Activated CD8-positive, alpha-beta T cell treated with anti-CD3 and anti-CD28 coated beads for 36 hours (primary cell): ENCODE data around the gene ARMC9. TPM values are rescaled to one million over a fixed set of nuclear protein-coding genes. Genes with fewer than 3 reads are reported as not detected.

ENCODE experiments used
- ATAC-seq: fragments of 200-7000 bp; cut with Tn5 transposase; one replicate; pipeline ENCODE4 v1.10.0; 2021; ENCODE audit warnings: mild to moderate bottlenecking, moderate library complexity
- CTCF ChIA-PET: fragments of 350-600 bp; sonication (Branson Sonifier 250); formaldehyde crosslinking; loops from one replicate; lab custom pipeline; 2021; ENCODE audit warnings: antibody characterized with exemption; lab: Charles Lee
- POLR2A ChIA-PET: fragments of 350-600 bp; sonication (Branson Sonifier 250); formaldehyde crosslinking; loops from one replicate; lab custom pipeline; 2021; ENCODE audit warnings: antibody characterized with exemption; lab: Charles Lee
- DNase-seq: peaks from one replicate; pipeline ENCODE4 v3.0.0-alpha.2; 2020
- H3K27ac Mint-ChIP-seq: one replicate; pipeline ENCODE4 v1.8.0; 2021; ENCODE audit warnings: mild to moderate bottlenecking, mixed read lengths
- H3K27me3 Mint-ChIP-seq: one replicate; pipeline ENCODE4 v1.8.0; 2021; ENCODE audit warnings: mixed read lengths
- H3K36me3 Mint-ChIP-seq: one replicate; pipeline ENCODE4 v1.8.0; 2021; ENCODE audit warnings: low read depth, mixed read lengths
- H3K4me1 Mint-ChIP-seq: one replicate; pipeline ENCODE4 v1.8.0; 2021; ENCODE audit warnings: low read depth, mixed read lengths
- H3K4me3 Mint-ChIP-seq: one replicate; pipeline ENCODE4 v1.8.0; 2021; ENCODE audit warnings: mild to moderate bottlenecking, moderate library complexity, mixed read lengths
- H3K9me3 Mint-ChIP-seq: one replicate; pipeline ENCODE4 v1.8.0; 2021; ENCODE audit warnings: mixed read lengths
- intact Hi-C: fragments of 100-400 bp; cut with micrococcal nuclease; formaldehyde crosslinking; loops from one replicate; pipeline ENCODE4 v1.10.0; 2022
- total RNA-seq, 2 experiments: library from RNA; stranded (reverse); gene quantifications; one replicate each; pipeline ENCODE4 v1.2.3, GENCODE V29; 2021
- TF ChIP-seq, protein P1 (sequence below): fragments of 200-600 bp; IDR thresholded peaks from one replicate; pipeline ENCODE4 v1.8.0; 2022; ENCODE audit warnings: antibody characterized with exemption, mild to moderate bottlenecking

Gene ARMC9
- total RNA-seq, 2 experiments from 2014 or later = 2.0 to 2.2 TPM

- ChIA-PET POLR2A (interaction anchor here (2.5 kb wide), 1 partner anchor 42 kb away, joined by 9 read pairs; no protein-coding TSS in a partner anchor), CTCF (interaction anchor here (1.0 to 3.4 kb wide), 15 partner anchors 9 to 308 kb away, joined by 3 to 29 read pairs (median 5); no protein-coding TSS in a partner anchor)
- TF ChIP-seq, protein P1, sequence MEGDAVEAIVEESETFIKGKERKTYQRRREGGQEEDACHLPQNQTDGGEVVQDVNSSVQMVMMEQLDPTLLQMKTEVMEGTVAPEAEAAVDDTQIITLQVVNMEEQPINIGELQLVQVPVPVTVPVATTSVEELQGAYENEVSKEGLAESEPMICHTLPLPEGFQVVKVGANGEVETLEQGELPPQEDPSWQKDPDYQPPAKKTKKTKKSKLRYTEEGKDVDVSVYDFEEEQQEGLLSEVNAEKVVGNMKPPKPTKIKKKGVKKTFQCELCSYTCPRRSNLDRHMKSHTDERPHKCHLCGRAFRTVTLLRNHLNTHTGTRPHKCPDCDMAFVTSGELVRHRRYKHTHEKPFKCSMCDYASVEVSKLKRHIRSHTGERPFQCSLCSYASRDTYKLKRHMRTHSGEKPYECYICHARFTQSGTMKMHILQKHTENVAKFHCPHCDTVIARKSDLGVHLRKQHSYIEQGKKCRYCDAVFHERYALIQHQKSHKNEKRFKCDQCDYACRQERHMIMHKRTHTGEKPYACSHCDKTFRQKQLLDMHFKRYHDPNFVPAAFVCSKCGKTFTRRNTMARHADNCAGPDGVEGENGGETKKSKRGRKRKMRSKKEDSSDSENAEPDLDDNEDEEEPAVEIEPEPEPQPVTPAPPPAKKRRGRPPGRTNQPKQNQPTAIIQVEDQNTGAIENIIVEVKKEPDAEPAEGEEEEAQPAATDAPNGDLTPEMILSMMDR = no peak
- Mint-ChIP-seq H3K4me1 (peaks cover 12% of the 10 kb centered on the region), H3K27me3 (peaks cover 25% of the 10 kb centered on the region), H3K36me3 (peaks cover 2% of the 10 kb centered on the region), H3K9me3 (peaks cover 13% of the 10 kb centered on the region), H3K4me3 (no peak overlapping the region), H3K27ac (no peak overlapping the region)
- intact Hi-C loops = loop anchor here (5.0 to 10.0 kb wide), 2 partner anchors 116 to 184 kb away; no protein-coding TSS in a partner anchor
- ATAC-seq (no peak), DNase-seq (no peak)
These were observed 212.8 kb downstream of the ARMC9 start for GRCh38 chr2:231411237-231411636.

GRCh38 chr2:231411831-231412617 is 213.6 kb downstream of the ARMC9 start:
- DNase-seq (peak; percentile 88), ATAC-seq (peak; percentile 99)
- TF ChIP-seq, protein P1 = peak; percentile 85
- intact Hi-C loops = loop anchor here (5.0 to 10.0 kb wide), 2 partner anchors 117 to 185 kb away; no protein-coding TSS in a partner anchor
- Mint-ChIP-seq H3K4me3 (peak overlapping the region; percentile 50), H3K9me3 (peaks cover 13% of the 10 kb centered on the region), H3K27ac (no peak overlapping the region), H3K27me3 (peaks cover 25% of the 10 kb centered on the region), H3K4me1 (peaks cover 6% of the 10 kb centered on the region), H3K36me3 (peaks cover 2% of the 10 kb centered on the region)
- ChIA-PET POLR2A (interaction anchor here (0.7 to 2.5 kb wide), 3 partner anchors 17 to 41 kb away, joined by 3 to 9 read pairs (median 3); no protein-coding TSS in a partner anchor), CTCF (interaction anchor here (0.6 to 3.4 kb wide), 26 partner anchors 8 to 551 kb away, joined by 3 to 29 read pairs (median 3); no protein-coding TSS in a partner anchor)

- no peak for ATAC-seq
- TF ChIP-seq, protein P1 = peak; percentile 18
- peaks cover 6% of the 10 kb centered on the region for H3K4me1 Mint-ChIP-seq
- POLR2A ChIA-PET = interaction anchor here (0.7 to 2.5 kb wide), 3 partner anchors 17 to 41 kb away, joined by 3 to 9 read pairs (median 3); no protein-coding TSS in a partner anchor
- no peak for DNase-seq
- no peak overlapping the region for H3K27ac Mint-ChIP-seq
- intact Hi-C loops = loop anchor here (5.0 to 10.0 kb wide), 2 partner anchors 118 to 185 kb away; no protein-coding TSS in a partner anchor
- H3K4me3 Mint-ChIP-seq = peak overlapping the region; percentile 22
- H3K9me3 Mint-ChIP-seq = peaks cover 13% of the 10 kb centered on the region
- peaks cover 2% of the 10 kb centered on the region for H3K36me3 Mint-ChIP-seq
- CTCF ChIA-PET = interaction anchor here (0.6 to 3.4 kb wide), 22 partner anchors 10 to 552 kb away, joined by 3 to 29 read pairs (median 3); no protein-coding TSS in a partner anchor
- peaks cover 25% of the 10 kb centered on the region for H3K27me3 Mint-ChIP-seq
These were observed 214.2 kb downstream of the ARMC9 start for GRCh38 chr2:231412618-231412963.

DNA sequence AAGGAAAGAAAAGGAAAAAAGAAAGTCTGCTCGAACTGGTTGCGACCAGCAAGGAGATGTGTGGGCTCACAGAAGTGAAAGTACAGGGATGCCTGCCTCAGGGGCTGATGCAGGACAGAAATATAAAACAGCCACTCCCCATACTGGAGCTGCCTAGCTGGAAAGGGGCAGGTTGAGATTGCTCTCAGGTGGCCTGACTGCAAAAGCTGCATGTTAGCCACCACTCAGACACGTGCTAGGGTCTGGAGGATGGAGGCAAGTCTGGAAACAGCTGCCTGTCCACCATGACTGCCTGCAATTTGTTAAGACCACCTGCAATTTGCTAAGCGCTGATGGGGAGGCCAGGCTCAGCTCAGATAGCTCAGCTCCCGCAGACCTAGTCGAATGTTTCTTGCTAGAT is 215.0 kb downstream of the ARMC9 start:
- Mint-ChIP-seq H3K4me1 (peaks cover 6% of the 10 kb centered on the region), H3K36me3 (peaks cover 2% of the 10 kb centered on the region), H3K27ac (no peak overlapping the region), H3K4me3 (no peak overlapping the region), H3K27me3 (peaks cover 27% of the 10 kb centered on the region), H3K9me3 (peaks cover 13% of the 10 kb centered on the region)
- intact Hi-C loops = loop anchor here (5.0 to 10.0 kb wide), 2 partner anchors 119 to 186 kb away; no protein-coding TSS in a partner anchor
- ChIA-PET CTCF (interaction anchor here (1.1 to 3.4 kb wide), 4 partner anchors 8 to 239 kb away, joined by 3 to 29 read pairs (median 3); no protein-coding TSS in a partner anchor), POLR2A (no interaction called here)
- ATAC-seq (no peak), DNase-seq (no peak)
- TF ChIP-seq, protein P1 = no peak
